H9 (cell line): ENCODE results near the gene ASIC1. TPM values are rescaled to one million over a fixed set of nuclear protein-coding genes. Genes with fewer than 3 reads are reported as not detected.
A peak's percentile ranks its signal among the peaks of the same experiment; 100 is the strongest.

Source experiments
- DNase-seq: peaks from one replicate; pipeline ENCODE4 v3.0.0-alpha.2; 2017
- H2AFZ ChIP-seq: one replicate; pipeline ENCODE4 v1.6.1; 2013; ENCODE audit warnings: mild to moderate bottlenecking, low read length, control low read depth, moderate library complexity
- H2AK5ac ChIP-seq: 2 replicates; pipeline ENCODE4 v1.6.1; 2013; ENCODE audit warnings: low read length, control low read depth, mixed read lengths; ENCODE audit not compliant: insufficient read length
- H2BK120ac ChIP-seq: one replicate; pipeline ENCODE4 v1.6.1; 2013; ENCODE audit warnings: low read depth, mild to moderate bottlenecking, low read length, control low read depth, inconsistent platforms; ENCODE audit not compliant: poor library complexity, severe bottlenecking
- H2BK12ac ChIP-seq: 2 replicates; pipeline ENCODE4 v1.6.1; 2013; ENCODE audit warnings: low read length, control low read depth, mixed read lengths, low read depth; ENCODE audit not compliant: insufficient read length
- H2BK15ac ChIP-seq: 2 replicates; pipeline ENCODE4 v1.6.1; 2013; ENCODE audit warnings: low read depth, low read length, control low read depth
- H2BK20ac ChIP-seq: one replicate; pipeline ENCODE4 v1.6.1; 2013; ENCODE audit warnings: low read depth, mild to moderate bottlenecking, low read length, control low read depth, inconsistent platforms; ENCODE audit not compliant: poor library complexity, severe bottlenecking
- H2BK5ac ChIP-seq: 2 replicates; pipeline ENCODE4 v1.6.1; 2013; ENCODE audit warnings: low read length, control low read depth, mixed read lengths; ENCODE audit not compliant: insufficient read length
- H3K14ac ChIP-seq: 2 replicates; pipeline ENCODE4 v1.6.1; 2013; ENCODE audit warnings: low read length, control low read depth; ENCODE audit not compliant: insufficient read depth
- H3K18ac ChIP-seq: 2 replicates; pipeline ENCODE4 v1.6.1; 2013; ENCODE audit warnings: low read depth, mild to moderate bottlenecking, mixed read lengths, low read length, control low read depth; ENCODE audit not compliant: insufficient read length
- H3K23ac ChIP-seq: 2 replicates; pipeline ENCODE4 v1.6.1; 2013; ENCODE audit warnings: low read length, control low read depth, mixed read lengths, low read depth; ENCODE audit not compliant: insufficient read length
- H3K23me2 ChIP-seq: 2 replicates; pipeline ENCODE4 v1.6.1; 2013; ENCODE audit warnings: low read depth, mild to moderate bottlenecking, mixed read lengths, low read length, control low read depth; ENCODE audit not compliant: insufficient read length, poor library complexity, severe bottlenecking
- H3K27ac ChIP-seq: 2 replicates; pipeline ENCODE4 v1.5.1; 2013; ENCODE audit warnings: low read length, control low read depth, mixed read lengths, low read depth; ENCODE audit not compliant: insufficient read length
- H3K27me3 ChIP-seq: 2 replicates; pipeline ENCODE4 v1.6.1; 2013; ENCODE audit warnings: low read length, control low read depth, inconsistent platforms; ENCODE audit not compliant: insufficient read depth
- H3K4ac ChIP-seq: 2 replicates; pipeline ENCODE4 v1.6.1; 2013; ENCODE audit warnings: low read depth, mild to moderate bottlenecking, control low read depth, inconsistent platforms, low read length, moderate library complexity
- H3K4me1 ChIP-seq: 2 replicates; pipeline ENCODE4 v1.6.1; 2013; ENCODE audit warnings: low read length, control low read depth, inconsistent platforms; ENCODE audit not compliant: insufficient read depth
- H3K4me2 ChIP-seq: 2 replicates; pipeline ENCODE4 v1.6.1; 2013; ENCODE audit warnings: low read length, control low read depth, mixed read lengths; ENCODE audit not compliant: insufficient read length, insufficient read depth
- H3K56ac ChIP-seq: 2 replicates; pipeline ENCODE4 v1.6.1; 2013; ENCODE audit warnings: low read depth, mild to moderate bottlenecking, mixed read lengths, low read length, control low read depth; ENCODE audit not compliant: insufficient read length
- H3K79me1 ChIP-seq: 2 replicates; pipeline ENCODE4 v1.6.1; 2013; ENCODE audit warnings: low read depth, mild to moderate bottlenecking, moderate library complexity, low read length, control low read depth, inconsistent platforms; ENCODE audit not compliant: insufficient read depth, poor library complexity, severe bottlenecking
- H3K79me2 ChIP-seq: 2 replicates; pipeline ENCODE4 v1.6.1; 2013; ENCODE audit warnings: low read length, control low read depth, inconsistent platforms; ENCODE audit not compliant: insufficient read depth
- H3K9ac ChIP-seq: 2 replicates; pipeline ENCODE4 v1.6.1; 2013; ENCODE audit warnings: low read length, control low read depth, mixed read lengths; ENCODE audit not compliant: insufficient read length; ENCODE audit errors: extremely low read depth
- H3K9me3 ChIP-seq: one replicate; pipeline ENCODE4 v1.6.1; 2013; ENCODE audit warnings: low read depth, low read length, inconsistent platforms; ENCODE audit not compliant: control insufficient read depth
- H3T11ph ChIP-seq: one replicate; pipeline ENCODE4 v1.6.1; 2013; ENCODE audit warnings: mild to moderate bottlenecking, low read length, control low read depth, inconsistent platforms
- H4K20me1 ChIP-seq: one replicate; pipeline ENCODE4 v1.6.1; 2013; ENCODE audit not compliant: control insufficient read depth, insufficient read length, insufficient read depth
- H4K5ac ChIP-seq: 2 replicates; pipeline ENCODE4 v1.6.1; 2013; ENCODE audit warnings: low read depth, mild to moderate bottlenecking, mixed read lengths, low read length, control low read depth; ENCODE audit not compliant: insufficient read length
- H4K8ac ChIP-seq: replicated peaks from 2 replicates; pipeline ENCODE4 v1.6.1; 2013; ENCODE audit warnings: low read length, control low read depth, mixed read lengths, low read depth; ENCODE audit not compliant: insufficient read length
- H4K91ac ChIP-seq: 2 replicates; pipeline ENCODE4 v1.6.1; 2013; ENCODE audit warnings: low read depth, mild to moderate bottlenecking, moderate library complexity, mixed read lengths, low read length, control low read depth; ENCODE audit not compliant: insufficient read length
- H3K27ac Mint-ChIP-seq, 3 experiments: 2 replicates in 2 of 3; 3 replicates in 1 of 3; pipeline ENCODE4 v1.8.0; 2020 to 2021; ENCODE audit warnings: mixed read lengths in 3 of 3, mild to moderate bottlenecking in 1 of 3, moderate library complexity in 1 of 3
- H3K27me3 Mint-ChIP-seq: 2 replicates; pipeline ENCODE4 v1.8.0; 2021; ENCODE audit warnings: low read depth, mild to moderate bottlenecking, moderate library complexity, mixed read lengths
- H3K36me3 Mint-ChIP-seq, 3 experiments: 2 replicates in 2 of 3; 3 replicates in 1 of 3; pipeline ENCODE4 v1.8.0; 2020 to 2021; ENCODE audit warnings: low read depth in 3 of 3, mixed read lengths in 3 of 3; ENCODE audit not compliant: insufficient read depth in 1 of 3
- H3K4me1 Mint-ChIP-seq, 2 experiments: 2 replicates each; pipeline ENCODE4 v1.8.0; 2020; ENCODE audit warnings: mixed read lengths in 2 of 2
- H3K4me3 Mint-ChIP-seq, 2 experiments: 2 replicates in 1 of 2; 3 replicates in 1 of 2; pipeline ENCODE4 v1.8.0; 2020 to 2021; ENCODE audit warnings: mild to moderate bottlenecking in 2 of 2, mixed read lengths in 2 of 2, moderate library complexity in 1 of 2
- H3K9me3 Mint-ChIP-seq, 2 experiments: 2 replicates in 1 of 2; 3 replicates in 1 of 2; pipeline ENCODE4 v1.8.0; 2020; ENCODE audit warnings: mild to moderate bottlenecking in 2 of 2, mixed read lengths in 2 of 2, moderate library complexity in 1 of 2
- CTCF ChIP-seq: fragments of 200-600 bp; sonication (generic); conservative IDR thresholded peaks from 3 replicates; pipeline ENCODE4 v1.8.0; 2021; ENCODE audit warnings: antibody characterized with exemption, mild to moderate bottlenecking
- WGBS: extraction: QIAGEN DNeasy Blood & Tissue Kit; methylation state at CpG from one replicate; pipeline ENCODE4 v1.1.7; 2013; ENCODE audit warnings: missing lambda C conversion rate, low lambda C conversion rate, mixed read lengths; ENCODE audit not compliant: insufficient read length; ENCODE audit errors: extremely low coverage; 5-methylcytosine and 5-hydroxymethylcytosine counted together
- total RNA-seq: library from RNA; stranded (reverse); gene quantifications from 2 replicates; pipeline ENCODE4 v1.2.1, GENCODE V29; 2021

Gene ASIC1
- total RNA-seq, 1 experiment from 2014 or later: 3.9 TPM

DNA sequence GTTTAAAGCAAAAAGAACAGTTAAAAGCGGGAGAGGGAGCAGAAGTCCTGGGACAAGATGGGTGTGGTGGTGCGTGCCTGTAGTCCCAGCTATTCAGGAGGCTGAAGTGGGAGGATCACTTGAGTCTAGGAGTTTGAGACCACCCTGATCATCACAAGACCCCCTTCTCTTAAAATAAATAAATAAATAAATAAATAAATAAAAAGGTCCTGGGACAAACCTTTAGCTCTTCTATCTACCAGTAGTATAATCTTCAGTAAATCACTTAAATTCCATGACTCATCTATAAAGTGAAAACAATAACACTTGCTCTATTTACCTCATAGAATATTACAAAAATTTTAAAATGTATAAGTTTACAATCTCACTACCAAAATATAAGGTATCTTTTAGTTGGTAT, 37.9 kb upstream of the ASIC1 start:
- H2AFZ ChIP-seq: no peak overlapping the region
- H3K9me3 ChIP-seq: no peaks in the 10 kb centered on the region
- no peak overlapping the region for H2BK15ac ChIP-seq
- no peaks in the 10 kb centered on the region for H3K27me3 Mint-ChIP-seq
- peaks cover 4 to 13% (median 6%) of the 10 kb centered on the region in 3 experiments; a peak in 5 of 7 replicates for H3K36me3 Mint-ChIP-seq
- no peaks in the 10 kb centered on the region for H3K9me3 Mint-ChIP-seq
- H4K91ac ChIP-seq: no peak overlapping the region
- H3K4me1 ChIP-seq: no peaks in the 10 kb centered on the region; the same call in 1 of the 2 replicates
- no peak overlapping the region for H3T11ph ChIP-seq
- H3K79me2 ChIP-seq: peaks cover 16% of the 10 kb centered on the region; the same call in 1 of the 2 replicates
- WGBS: no CpG with 5 or more reads among the region's 2 CpGs
- H4K5ac ChIP-seq: no peak overlapping the region
- no peak overlapping the region for H3K4me3 Mint-ChIP-seq
- no peak overlapping the region for H2BK120ac ChIP-seq
- H3K23ac ChIP-seq: no peak overlapping the region
- no peaks in the 10 kb centered on the region for H4K20me1 ChIP-seq
- no peak overlapping the region for H2BK5ac ChIP-seq
- no peak overlapping the region for H3K9ac ChIP-seq
- no peak for TF ChIP-seq CTCF
- no peak overlapping the region for H3K56ac ChIP-seq
- no peak overlapping the region for H3K4ac ChIP-seq
- peak overlapping the region in 1 of 3 experiments; percentile 28; a peak in 2 of 7 replicates for H3K27ac Mint-ChIP-seq
- H3K18ac ChIP-seq: no peak overlapping the region
- H3K27ac ChIP-seq: no peak overlapping the region
- H3K4me2 ChIP-seq: no peak overlapping the region
- H2BK12ac ChIP-seq: no peak overlapping the region
- H2BK20ac ChIP-seq: no peak overlapping the region
- H3K27me3 ChIP-seq: no peaks in the 10 kb centered on the region
- DNase-seq: no peak
- H2AK5ac ChIP-seq: no peak overlapping the region
- H3K4me1 Mint-ChIP-seq: peaks cover 18 to 23% of the 10 kb centered on the region in 2 experiments
- H3K23me2 ChIP-seq: no peaks in the 10 kb centered on the region
- H4K8ac ChIP-seq: no peak overlapping the region
- H3K79me1 ChIP-seq: peaks cover 8% of the 10 kb centered on the region
- H3K14ac ChIP-seq: no peak overlapping the region
